OCI-LY3 (cell line): Measurements from ENCODE around the gene TRIL.

Experiments used
- CTCF ChIP-seq: fragments of 200-600, 300-600 bp; sonication (generic); IDR thresholded peaks from 2 replicates; pipeline ENCODE4 v1.5.1; 2014; ENCODE audit warnings: antibody characterized with exemption, low read length, low read depth
- EZH2phosphoT487 ChIP-seq: fragments of 200-600 bp; shearing (Covaris generic); IDR thresholded peaks from 2 replicates; pipeline ENCODE4 v1.6.1; 2018; ENCODE audit warnings: antibody characterized with exemption, mixed run types, low read depth

GRCh38 chr7:28955356-28955717, 2.8 kb downstream of the TRIL start:
- TF ChIP-seq CTCF (no peak), EZH2phosphoT487 (no peak)
